GM23338 (cell line): ENCODE measurements around the gene SPI1. TPM values are rescaled to one million over a fixed set of nuclear protein-coding genes. Genes with fewer than 3 reads are reported as not detected.

ENCODE experiments used
- ATAC-seq: fragments of 200-7000 bp; cut with Tn5 transposase; 3 replicates; pipeline ENCODE4 v1.9.1; 2020
- DNase-seq: peaks from one replicate; pipeline ENCODE4 v3.0.0-alpha.2; 2015; ENCODE audit warnings: low spot score
- H2AFZ ChIP-seq: fragments of 200-600 bp; sonication (generic); 2 replicates; pipeline ENCODE4 v1.8.0; 2016; ENCODE audit warnings: antibody characterized with exemption, mild to moderate bottlenecking, moderate library complexity
- H3F3A ChIP-seq: fragments of 200-600 bp; sonication (generic); replicated peaks from 2 replicates; pipeline ENCODE4 v1.8.0; 2017; ENCODE audit warnings: antibody characterized with exemption, mixed run types, low read depth
- H3K27ac ChIP-seq: fragments of 200-600 bp; sonication (generic); 2 replicates; pipeline ENCODE4 v1.6.1; 2016; ENCODE audit warnings: low read depth
- H3K27me3 ChIP-seq: fragments of 200-600 bp; sonication (generic); 2 replicates; pipeline ENCODE4 v1.8.0; 2016; ENCODE audit warnings: mild to moderate bottlenecking, mixed run types, moderate library complexity; ENCODE audit not compliant: insufficient read depth
- H3K36me3 ChIP-seq: fragments of 200-600 bp; sonication (generic); 2 replicates; pipeline ENCODE4 v1.8.0; 2016; ENCODE audit warnings: mild to moderate bottlenecking; ENCODE audit not compliant: insufficient read depth
- H3K4me1 ChIP-seq: fragments of 200-600 bp; sonication (generic); 2 replicates; pipeline ENCODE4 v1.8.0; 2016; ENCODE audit warnings: mild to moderate bottlenecking, moderate library complexity; ENCODE audit not compliant: insufficient read depth
- H3K4me2 ChIP-seq: fragments of 200-600 bp; sonication (generic); 2 replicates; pipeline ENCODE4 v1.7.1; 2017; ENCODE audit warnings: mixed run types
- H3K4me3 ChIP-seq: fragments of 200-600 bp; sonication (generic); 2 replicates; pipeline ENCODE4 v1.6.1; 2016; ENCODE audit warnings: mixed run types
- H3K79me2 ChIP-seq: fragments of 200-600 bp; sonication (generic); replicated peaks from 2 replicates; pipeline ENCODE4 v1.8.0; 2017; ENCODE audit warnings: mild to moderate bottlenecking; ENCODE audit not compliant: insufficient read depth
- H3K9me2 ChIP-seq: fragments of 200-600 bp; sonication (generic); 2 replicates; pipeline ENCODE4 v1.8.0; 2017; ENCODE audit not compliant: insufficient read depth
- H4K20me1 ChIP-seq: fragments of 200-600 bp; sonication (generic); replicated peaks from 2 replicates; pipeline ENCODE4 v1.8.0; 2017; ENCODE audit warnings: mild to moderate bottlenecking; ENCODE audit not compliant: insufficient read depth
- H3K27ac Mint-ChIP-seq: 2 replicates; pipeline ENCODE4 v1.8.0; 2020; ENCODE audit warnings: inconsistent platforms, mild to moderate bottlenecking, moderate library complexity, mixed read lengths
- H3K27me3 Mint-ChIP-seq: 3 replicates; pipeline ENCODE4 v1.8.0; 2022; ENCODE audit warnings: low read depth, mild to moderate bottlenecking, moderate library complexity, mixed read lengths, inconsistent platforms; ENCODE audit not compliant: insufficient read depth, poor library complexity
- H3K36me3 Mint-ChIP-seq: 3 replicates; pipeline ENCODE4 v1.8.0; 2021; ENCODE audit warnings: low read depth, mild to moderate bottlenecking, inconsistent platforms, moderate library complexity, mixed read lengths
- H3K4me1 Mint-ChIP-seq: 3 replicates; pipeline ENCODE4 v1.8.0; 2020; ENCODE audit warnings: mild to moderate bottlenecking, inconsistent platforms, mixed read lengths
- H3K4me3 Mint-ChIP-seq: 3 replicates; pipeline ENCODE4 v1.8.0; 2021; ENCODE audit warnings: moderate library complexity, mild to moderate bottlenecking, inconsistent platforms, mixed read lengths
- H3K9me3 Mint-ChIP-seq: 3 replicates; pipeline ENCODE4 v1.8.0; 2020; ENCODE audit warnings: moderate library complexity, mild to moderate bottlenecking, inconsistent platforms, mixed read lengths
- CTCF ChIP-seq, 2 experiments: fragments of 200-600 bp in 1 of 2; sonication (generic) in 1 of 2; conservative IDR thresholded peaks; 2 replicates each; pipeline versions ENCODE4 v1.5.1 to v1.6.1; 2016 to 2017; ENCODE audit warnings: antibody characterized with exemption in 2 of 2, low read depth in 2 of 2, mild to moderate bottlenecking in 2 of 2, moderate library complexity in 1 of 2
- EZH2 ChIP-seq: fragments of 200-600 bp; sonication (generic); IDR thresholded peaks from one replicate; pipeline ENCODE4 v1.8.0; 2017; ENCODE audit warnings: antibody characterized with exemption, mild to moderate bottlenecking, low read depth; ENCODE audit not compliant: unreplicated experiment
- EZH2phosphoT487 ChIP-seq: fragments of 200-600 bp; sonication (generic); IDR thresholded peaks from one replicate; pipeline ENCODE4 v1.8.1; 2018; ENCODE audit warnings: antibody characterized with exemption; ENCODE audit not compliant: unreplicated experiment
- JUNB ChIP-seq: IDR thresholded peaks from one replicate; pipeline ENCODE4 v1.6.1; 2016; ENCODE audit warnings: antibody characterized with exemption; ENCODE audit not compliant: unreplicated experiment
- NANOG ChIP-seq: IDR thresholded peaks from 2 replicates; pipeline ENCODE4 v1.6.1; 2016; ENCODE audit warnings: antibody characterized with exemption, borderline replicate concordance
- POLR2AphosphoS5 ChIP-seq: IDR thresholded peaks from 2 replicates; pipeline ENCODE4 v1.6.1; 2016; ENCODE audit warnings: antibody characterized with exemption, low read depth
- STAT1 ChIP-seq: IDR thresholded peaks from one replicate; pipeline ENCODE4 v1.6.1; 2016; ENCODE audit warnings: antibody characterized with exemption; ENCODE audit not compliant: unreplicated experiment
- ZNF331 ChIP-seq: fragments of 250-450 bp; sonication (Bioruptor Pico); IDR thresholded peaks from 2 replicates; pipeline ENCODE4 v1.5.0; 2020; ENCODE audit warnings: low read depth, mild to moderate bottlenecking, moderate library complexity
- polyA plus RNA-seq: library from polyadenylated mRNA; unstranded; fragments of >200 nt; fragmentation: Nextera tagmentation; extraction: Ambion mirVana; gene quantifications from 2 replicates; pipeline ENCODE4 v1.2.1, GENCODE V29; 2016
- total RNA-seq: library from RNA; depleted of rRNA; stranded (reverse); fragments of >200 nt; shearing (Covaris generic); gene quantifications from 2 replicates; pipeline ENCODE4 v1.2.3, GENCODE V29; 2014
- TF ChIP-seq, protein P1 (sequence below): IDR thresholded peaks from 2 replicates; pipeline ENCODE4 v1.6.1; 2016; ENCODE audit warnings: antibody characterized with exemption
- TF ChIP-seq, protein P2 (sequence below): IDR thresholded peaks from one replicate; pipeline ENCODE4 v1.6.1; 2018; ENCODE audit warnings: antibody characterized with exemption; ENCODE audit not compliant: unreplicated experiment

Gene SPI1
- total and polyA plus RNA-seq, 2 experiments from 2014 or later, result 0.23 TPM; not detected in 1

- Mint-ChIP-seq H3K36me3 (no peaks in the 10 kb centered on the region; the same call in 2 of the 3 replicates), H3K4me1 (no peaks in the 10 kb centered on the region), H3K27ac (no peak overlapping the region), H3K9me3 (no peaks in the 10 kb centered on the region), H3K4me3 (no peak overlapping the region), H3K27me3 (peaks cover 11% of the 10 kb centered on the region)
- no peak for ATAC-seq
- Histone ChIP-seq H3K9me2 (no peaks in the 10 kb centered on the region), H3K27ac (no peak overlapping the region), H3K4me2 (no peak overlapping the region), H3F3A (no peaks in the 10 kb centered on the region), H3K4me1 (no peaks in the 10 kb centered on the region), H3K4me3 (no peak overlapping the region), H3K79me2 (no peaks in the 10 kb centered on the region), H4K20me1 (no peaks in the 10 kb centered on the region), H2AFZ (no peak overlapping the region), H3K27me3 (no peaks in the 10 kb centered on the region), H3K36me3 (no peaks in the 10 kb centered on the region)
- TF ChIP-seq NANOG (no peak), CTCF (conservative IDR thresholded peaks at IDR 0.05; ENCODE audit: low read depth in 2 of 2) (no peak), POLR2AphosphoS5 (no peak), ZNF331 (no peak), EZH2 (no peak), EZH2phosphoT487 (no peak), STAT1 (no peak), JUNB (no peak)
- TF ChIP-seq, protein P1, sequence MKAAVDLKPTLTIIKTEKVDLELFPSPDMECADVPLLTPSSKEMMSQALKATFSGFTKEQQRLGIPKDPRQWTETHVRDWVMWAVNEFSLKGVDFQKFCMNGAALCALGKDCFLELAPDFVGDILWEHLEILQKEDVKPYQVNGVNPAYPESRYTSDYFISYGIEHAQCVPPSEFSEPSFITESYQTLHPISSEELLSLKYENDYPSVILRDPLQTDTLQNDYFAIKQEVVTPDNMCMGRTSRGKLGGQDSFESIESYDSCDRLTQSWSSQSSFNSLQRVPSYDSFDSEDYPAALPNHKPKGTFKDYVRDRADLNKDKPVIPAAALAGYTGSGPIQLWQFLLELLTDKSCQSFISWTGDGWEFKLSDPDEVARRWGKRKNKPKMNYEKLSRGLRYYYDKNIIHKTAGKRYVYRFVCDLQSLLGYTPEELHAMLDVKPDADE, result no peak
- TF ChIP-seq, protein P2, sequence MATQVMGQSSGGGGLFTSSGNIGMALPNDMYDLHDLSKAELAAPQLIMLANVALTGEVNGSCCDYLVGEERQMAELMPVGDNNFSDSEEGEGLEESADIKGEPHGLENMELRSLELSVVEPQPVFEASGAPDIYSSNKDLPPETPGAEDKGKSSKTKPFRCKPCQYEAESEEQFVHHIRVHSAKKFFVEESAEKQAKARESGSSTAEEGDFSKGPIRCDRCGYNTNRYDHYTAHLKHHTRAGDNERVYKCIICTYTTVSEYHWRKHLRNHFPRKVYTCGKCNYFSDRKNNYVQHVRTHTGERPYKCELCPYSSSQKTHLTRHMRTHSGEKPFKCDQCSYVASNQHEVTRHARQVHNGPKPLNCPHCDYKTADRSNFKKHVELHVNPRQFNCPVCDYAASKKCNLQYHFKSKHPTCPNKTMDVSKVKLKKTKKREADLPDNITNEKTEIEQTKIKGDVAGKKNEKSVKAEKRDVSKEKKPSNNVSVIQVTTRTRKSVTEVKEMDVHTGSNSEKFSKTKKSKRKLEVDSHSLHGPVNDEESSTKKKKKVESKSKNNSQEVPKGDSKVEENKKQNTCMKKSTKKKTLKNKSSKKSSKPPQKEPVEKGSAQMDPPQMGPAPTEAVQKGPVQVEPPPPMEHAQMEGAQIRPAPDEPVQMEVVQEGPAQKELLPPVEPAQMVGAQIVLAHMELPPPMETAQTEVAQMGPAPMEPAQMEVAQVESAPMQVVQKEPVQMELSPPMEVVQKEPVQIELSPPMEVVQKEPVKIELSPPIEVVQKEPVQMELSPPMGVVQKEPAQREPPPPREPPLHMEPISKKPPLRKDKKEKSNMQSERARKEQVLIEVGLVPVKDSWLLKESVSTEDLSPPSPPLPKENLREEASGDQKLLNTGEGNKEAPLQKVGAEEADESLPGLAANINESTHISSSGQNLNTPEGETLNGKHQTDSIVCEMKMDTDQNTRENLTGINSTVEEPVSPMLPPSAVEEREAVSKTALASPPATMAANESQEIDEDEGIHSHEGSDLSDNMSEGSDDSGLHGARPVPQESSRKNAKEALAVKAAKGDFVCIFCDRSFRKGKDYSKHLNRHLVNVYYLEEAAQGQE, result no peak
- DNase-seq, result no peak
Measured at GRCh38 chr11:47338396-47339241, 39.7 kb downstream of the SPI1 start.
